HG02943 (cell line): Measurements from ENCODE around the gene TMEM167A.
"Not testable (repeated sequence)": the region's sequence is repeated elsewhere in the genome, so short reads cannot be mapped to it uniquely, and the experiment has no call there.

Experiments
- ATAC-seq: cut with Tn5 transposase; IDR thresholded peaks from one replicate; pipeline ENCODE4 v1.9.1; 2021; ENCODE audit warnings: mild to moderate bottlenecking, low read depth, moderate library complexity; ENCODE audit not compliant: unreplicated experiment

TMEM167A gene

DNA sequence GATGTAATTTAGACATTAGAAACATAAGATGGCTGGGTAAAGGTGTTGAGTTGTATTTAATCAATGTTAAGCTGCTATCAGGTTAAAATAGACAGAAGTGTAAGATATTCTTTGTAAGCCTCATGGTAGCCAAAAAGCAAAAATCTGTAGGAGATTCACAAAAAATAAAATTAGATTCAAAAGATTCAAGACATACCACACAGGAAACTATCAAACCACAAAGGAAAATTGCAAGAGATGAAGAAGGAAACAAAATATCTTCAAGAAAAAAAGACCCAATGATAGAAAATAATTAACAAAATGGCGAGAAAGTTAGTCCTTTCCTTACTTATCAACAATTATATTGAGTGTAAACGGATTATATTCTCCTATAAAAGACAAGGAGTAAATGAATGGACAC, 15.4 kb upstream of the TMEM167A start:
- no peak for ATAC-seq

- no peak for ATAC-seq
These were observed 13.0 kb upstream of the TMEM167A start for GRCh38 chr5:83090169-83090568.

GRCh38 chr5:83085106-83085505, 7.9 kb upstream of the TMEM167A start:
- ATAC-seq = no peak

- no peak for ATAC-seq
These were observed 7.1 kb upstream of the TMEM167A start for GRCh38 chr5:83084336-83084735.

DNA sequence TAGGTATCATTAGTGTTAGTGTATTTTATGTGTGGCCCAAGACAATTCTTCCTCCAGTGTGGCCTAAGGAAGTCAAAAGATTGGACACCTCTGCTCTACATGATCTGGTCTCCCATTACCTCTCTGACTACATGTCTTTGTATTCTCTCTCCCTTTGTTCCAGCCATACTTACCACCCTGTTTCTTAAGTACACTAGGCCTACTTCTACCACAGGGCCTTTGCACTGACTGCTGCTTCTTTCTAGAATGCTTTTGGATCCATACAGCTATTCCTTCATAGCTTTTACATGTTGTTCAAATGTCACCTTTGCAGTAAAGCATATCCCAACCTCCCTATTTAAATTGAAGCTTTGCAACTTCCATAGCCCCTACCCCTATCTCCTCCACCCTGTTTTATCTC, 5.6 kb upstream of the TMEM167A start:
- ATAC-seq = no peak

DNA sequence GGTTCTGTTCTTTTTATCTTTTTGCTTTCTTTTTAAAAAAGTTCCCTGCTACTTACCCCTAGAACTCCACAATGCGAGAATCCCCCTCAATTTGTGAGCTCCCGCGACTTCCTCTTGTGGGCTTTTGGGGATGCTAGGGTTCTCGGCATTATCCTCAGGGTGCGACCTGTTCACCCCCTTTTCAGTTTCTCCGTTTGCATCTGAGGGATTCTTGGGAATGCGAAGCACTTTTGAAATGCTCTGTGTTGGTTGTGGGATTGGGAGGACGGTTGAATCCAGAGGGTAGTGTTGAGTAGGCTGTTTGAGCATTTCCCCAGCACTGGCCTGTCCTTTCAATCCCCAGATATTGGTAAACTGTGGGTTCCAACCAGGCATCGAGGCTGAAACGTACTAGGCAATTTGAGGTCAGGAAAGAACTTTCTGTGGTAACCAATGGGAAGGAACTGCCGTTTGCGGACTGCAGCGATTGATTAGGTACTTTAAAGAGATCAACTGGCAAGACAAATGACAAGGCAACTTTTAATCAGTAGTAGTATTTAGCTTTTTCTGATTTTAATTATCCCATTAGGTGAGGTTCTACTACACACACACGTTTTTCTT, 568 bp upstream of the TMEM167A start:
- peak; percentile 1 for ATAC-seq

DNA sequence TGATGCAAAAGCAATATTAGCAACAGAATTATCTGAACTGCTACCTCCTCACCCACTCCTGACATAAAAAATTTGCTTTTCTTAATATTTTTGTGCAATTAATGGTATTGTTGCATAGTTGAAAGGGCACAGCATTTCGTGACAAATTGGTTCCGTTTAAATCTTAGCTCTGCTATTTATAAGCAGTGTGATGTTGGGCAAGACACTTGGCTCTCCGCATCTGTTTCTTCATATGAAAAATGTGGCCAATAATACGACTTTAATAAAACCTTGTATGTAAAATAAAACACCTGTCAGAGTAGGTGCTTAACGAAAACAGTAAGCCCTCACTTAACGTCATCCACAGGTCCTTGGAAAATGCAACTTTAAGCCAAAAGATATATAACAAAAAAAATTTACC, 4.2 kb downstream of the TMEM167A start:
- ATAC-seq = no peak

DNA sequence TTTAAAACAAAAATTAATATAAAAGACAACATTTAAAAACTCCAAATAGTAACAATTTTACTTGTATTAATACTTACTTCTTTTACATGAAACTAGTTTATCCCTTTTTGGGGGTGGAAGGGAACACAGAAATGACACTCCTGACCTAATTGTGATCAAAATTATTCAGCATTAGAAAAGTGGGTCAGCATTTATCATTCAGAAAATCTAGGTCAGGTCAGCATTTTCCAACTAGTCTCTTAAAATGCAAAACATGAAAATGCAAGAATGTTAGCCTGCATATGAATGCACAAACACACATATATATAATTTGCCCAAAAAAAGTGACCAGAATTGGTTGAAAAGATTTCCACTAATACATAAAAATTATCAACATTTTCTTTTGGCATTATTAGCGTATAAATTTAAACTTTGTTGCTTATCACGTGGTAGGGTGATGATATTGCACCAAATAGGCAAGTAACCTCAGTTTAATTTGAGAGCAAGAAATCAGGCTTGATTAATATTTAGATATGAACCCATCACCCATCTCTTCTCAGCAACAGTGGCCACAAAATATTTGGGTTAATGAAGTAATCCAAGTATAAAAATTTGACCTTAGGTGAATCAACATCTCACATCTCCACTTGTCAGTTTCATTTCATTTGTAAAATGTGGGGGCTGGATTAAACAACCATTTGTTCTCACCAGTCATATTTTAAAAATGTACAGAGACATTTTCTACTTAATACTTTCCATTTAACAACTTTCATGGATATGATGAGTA, 5.7 kb downstream of the TMEM167A start:
- ATAC-seq = no peak

DNA sequence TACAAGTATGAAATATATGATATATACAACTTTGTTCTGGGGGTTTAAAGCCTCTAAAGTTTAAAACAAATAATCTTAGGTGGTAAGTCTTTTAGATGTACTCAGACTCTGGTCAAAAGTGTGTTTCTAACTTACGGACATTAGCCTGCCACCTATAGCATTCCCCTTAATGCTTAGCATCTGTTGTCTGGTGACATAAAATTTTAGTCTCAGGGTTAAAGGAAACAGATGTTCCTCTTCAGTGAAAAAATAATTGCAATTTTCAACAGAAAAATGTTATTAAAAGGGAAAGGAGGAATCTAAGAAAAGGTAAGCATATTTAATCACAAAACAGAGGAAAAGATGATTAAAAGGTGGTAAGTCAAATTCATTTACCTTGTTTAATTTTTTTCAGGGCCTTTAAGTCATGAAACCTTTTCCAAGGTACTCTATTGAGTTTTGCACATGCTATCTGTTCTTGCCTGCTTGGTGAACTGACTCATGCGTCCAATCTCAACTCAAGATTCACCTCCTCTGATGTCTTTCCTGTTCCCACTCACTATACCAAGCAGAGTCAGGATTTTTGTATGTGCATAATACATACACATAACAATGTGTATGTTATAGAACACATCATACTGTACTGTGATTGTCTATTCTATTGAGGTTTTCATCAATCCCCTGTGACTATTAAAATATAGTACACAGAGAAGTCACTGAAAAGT, 7.9 kb downstream of the TMEM167A start:
- no peak for ATAC-seq

DNA sequence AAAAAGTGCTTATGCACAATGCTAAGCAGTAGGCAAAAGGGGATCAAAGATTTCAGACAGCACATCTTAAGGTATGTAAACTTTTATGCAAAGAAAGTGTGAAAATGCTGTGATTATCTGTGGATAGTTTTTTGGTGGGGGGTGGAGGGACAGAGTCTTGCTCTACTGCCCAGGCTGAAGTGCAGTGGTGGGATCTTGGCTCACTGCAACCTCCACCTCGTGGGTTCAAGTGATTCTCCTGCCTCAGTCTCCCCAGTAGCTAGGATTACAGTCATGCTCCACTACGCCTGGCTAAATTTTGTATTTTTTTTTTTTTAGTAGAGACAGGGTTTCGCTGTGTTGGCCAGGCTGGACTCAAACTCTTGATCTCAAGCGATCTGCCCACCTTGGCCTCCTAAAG, 9.8 kb downstream of the TMEM167A start:
- not testable (repeated sequence) for ATAC-seq

DNA sequence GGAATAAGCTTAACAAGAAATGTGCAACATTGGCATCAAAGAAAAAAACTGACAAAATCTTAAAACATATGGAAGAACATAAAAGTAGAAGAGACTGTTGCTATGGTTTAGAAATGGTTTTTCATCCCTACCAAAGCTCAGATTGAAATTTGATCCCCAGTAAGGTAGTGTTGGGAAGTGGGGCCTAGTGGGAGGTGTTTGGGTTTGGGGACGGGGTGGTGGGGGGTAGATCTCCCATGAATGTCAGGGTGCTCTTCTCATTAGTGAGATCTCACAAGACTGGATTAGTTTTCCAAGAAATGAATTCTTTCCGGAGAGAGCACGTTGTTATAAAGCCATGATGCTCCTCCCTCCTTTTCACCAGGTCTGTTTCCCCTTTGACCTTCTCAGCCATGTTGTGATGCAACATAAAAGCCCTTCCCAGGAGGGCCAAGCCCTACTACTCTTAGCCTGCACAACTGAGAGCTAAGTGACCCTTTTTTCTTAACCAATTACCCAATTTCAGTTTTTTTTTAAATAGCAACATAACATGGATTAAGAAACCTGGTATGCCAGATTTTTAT, 10.6 kb downstream of the TMEM167A start:
- no peak for ATAC-seq

GRCh38 chr5:83059341-83059740, 17.9 kb downstream of the TMEM167A start:
- ATAC-seq = no peak

- ATAC-seq = no peak
These were observed 18.5 kb downstream of the TMEM167A start for GRCh38 chr5:83058726-83059125.

GRCh38 chr5:83055166-83055565, 22.0 kb downstream of the TMEM167A start:
- no peak for ATAC-seq

DNA sequence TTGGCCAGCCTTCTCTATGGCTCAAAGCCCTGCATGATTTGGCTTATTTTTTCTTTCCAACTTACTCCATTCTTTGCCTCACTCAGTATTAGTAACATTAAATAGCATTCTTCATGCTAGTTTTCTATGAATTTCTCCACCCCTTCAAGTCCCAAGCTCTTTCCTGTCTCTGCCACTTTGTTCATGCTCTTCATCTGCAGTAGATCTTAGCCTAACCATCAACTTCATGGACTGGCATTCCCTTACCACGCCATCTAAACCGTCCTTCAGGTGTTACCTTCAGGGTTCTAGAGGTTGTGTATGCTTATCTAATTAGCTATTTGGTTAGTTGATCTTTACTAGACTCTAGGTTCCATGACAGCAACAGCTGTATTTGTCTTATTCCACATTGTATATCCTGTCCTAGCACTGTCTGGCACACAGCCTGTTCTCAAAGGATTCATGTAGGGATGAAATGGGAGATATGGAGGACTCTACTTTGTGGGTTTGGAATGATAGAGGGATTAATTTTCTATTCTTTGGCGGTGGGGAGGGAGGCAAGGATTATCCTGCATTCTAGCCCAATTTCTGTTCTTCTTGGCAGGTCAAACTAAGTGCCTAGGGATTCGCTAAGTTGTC, 26.4 kb downstream of the TMEM167A start:
- ATAC-seq = no peak

DNA sequence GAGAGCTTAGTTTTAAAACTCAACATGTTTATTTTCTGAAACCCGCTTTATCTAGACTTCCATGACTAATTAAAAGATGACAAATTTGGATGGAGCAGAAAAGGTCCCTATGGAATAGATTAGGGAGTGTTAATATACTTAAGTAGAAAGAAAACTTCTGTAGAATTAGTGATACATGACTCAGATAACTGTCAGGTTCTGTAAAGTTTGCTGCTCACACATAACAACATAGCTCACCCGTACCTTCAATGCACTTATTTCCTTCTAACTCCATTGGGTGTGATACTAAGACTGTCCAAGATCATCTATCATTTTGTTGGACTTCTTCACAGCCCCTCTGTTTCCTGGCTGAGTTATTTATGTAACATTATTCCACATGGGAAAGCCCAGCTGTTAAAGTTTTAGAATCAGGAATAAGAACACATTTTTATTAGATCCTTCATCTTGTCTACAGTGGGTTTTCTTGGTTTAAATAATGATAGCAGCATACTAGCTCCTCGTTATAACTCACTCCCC, 27.8 kb downstream of the TMEM167A start:
- no peak for ATAC-seq

DNA sequence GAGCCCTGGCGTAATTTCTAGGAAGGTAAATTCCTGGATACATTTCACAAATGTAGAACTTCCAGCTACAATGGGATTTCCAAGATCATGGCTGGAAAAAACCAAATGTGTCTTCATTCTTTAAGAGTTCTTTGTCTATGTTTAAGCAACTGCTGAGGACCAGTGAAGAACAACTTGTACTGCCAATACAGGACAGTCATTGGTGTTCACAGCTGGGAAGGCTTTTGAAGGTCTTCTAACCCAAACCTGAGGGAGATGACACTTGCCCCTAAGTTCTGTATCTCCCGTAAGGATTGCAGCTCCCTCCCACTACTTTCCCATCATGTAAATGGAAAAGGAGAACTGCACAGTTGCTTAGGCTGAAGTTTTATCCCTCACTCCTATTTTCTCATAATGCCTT, 28.4 kb downstream of the TMEM167A start:
- no peak for ATAC-seq

GRCh38 chr5:83048277-83048676, 28.9 kb downstream of the TMEM167A start:
- no peak for ATAC-seq

DNA sequence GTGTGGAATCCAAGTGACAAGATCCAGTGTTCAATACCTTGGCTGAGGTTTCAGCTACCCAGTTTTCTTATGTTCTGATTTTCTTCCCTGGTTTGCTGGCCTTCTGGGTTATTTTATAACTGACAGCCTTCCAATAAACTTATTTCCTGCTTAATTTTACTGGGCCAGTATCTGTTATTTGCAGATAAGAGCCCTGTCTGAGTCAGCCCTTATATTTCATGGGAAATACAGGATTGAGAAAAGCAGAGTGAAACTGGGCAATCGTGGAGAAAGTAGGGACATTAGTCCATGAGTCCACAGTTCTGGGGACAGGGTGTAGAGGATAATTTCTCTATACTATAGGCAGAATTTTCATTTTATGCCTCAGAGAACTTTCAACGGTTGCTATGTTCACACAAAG, 32.3 kb downstream of the TMEM167A start:
- ATAC-seq = no peak

- ATAC-seq = no peak
These were observed 34.7 kb downstream of the TMEM167A start for GRCh38 chr5:83042507-83042906.

GRCh38 chr5:83038924-83039323, 38.3 kb downstream of the TMEM167A start:
- ATAC-seq = no peak
